ENCODE results near the gene C1QTNF5. TPM values are rescaled to one million over a fixed set of nuclear protein-coding genes. Genes with fewer than 3 reads are reported as not detected.

Gene C1QTNF5
- total RNA-seq, 2 experiments from 2014 or later: not detected

- Mint-ChIP-seq H3K9me3 (no peaks in the 10 kb centered on the region), H3K4me3 (peak overlapping the region; percentile 60)
Observed at GRCh38 chr11:119306373-119306890, 34.3 kb downstream of the C1QTNF5 start.

DNA sequence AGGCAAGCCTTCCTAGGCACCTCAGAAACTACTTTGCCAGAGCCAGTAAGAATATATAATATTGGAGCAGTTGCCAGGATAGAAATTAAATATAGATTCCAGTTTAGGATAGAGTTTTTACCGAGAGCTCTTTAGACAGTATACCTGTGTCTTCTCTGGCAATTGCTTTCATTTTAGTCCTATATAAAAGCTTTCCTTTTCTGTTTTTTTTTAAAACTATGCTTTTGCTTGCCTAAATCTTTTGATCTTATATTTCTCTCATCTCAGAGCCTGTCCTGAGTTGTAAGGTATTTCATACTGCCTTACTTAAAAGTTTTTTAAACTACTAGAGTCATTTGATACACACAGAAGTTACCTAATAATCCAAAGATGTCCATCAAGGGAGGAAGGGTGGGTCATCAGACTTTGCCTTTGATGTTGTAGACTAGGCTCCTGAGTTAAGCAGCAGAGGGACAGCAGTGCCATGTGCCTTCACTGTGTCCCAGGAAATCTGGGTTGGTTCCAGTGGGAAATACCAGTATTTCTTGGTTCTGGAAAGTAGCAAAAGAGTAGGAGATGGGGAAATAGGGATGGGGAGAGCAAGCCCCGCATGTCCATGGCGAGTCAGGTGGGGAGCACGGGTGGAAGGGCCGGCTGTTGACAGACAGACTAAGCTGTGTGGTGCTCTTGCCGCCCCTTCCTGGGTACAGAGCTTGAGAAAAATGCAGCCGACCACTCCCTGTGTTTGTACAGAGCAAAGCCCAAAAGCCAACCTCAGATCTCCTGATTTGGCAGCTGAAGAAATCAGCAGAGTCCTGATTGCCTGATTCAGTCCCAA is 34.9 kb downstream of the C1QTNF5 start:
- no peaks in the 10 kb centered on the region for H3K9me3 Mint-ChIP-seq
- DNase-seq: no peak
- peak overlapping the region; percentile 60 for H3K4me3 Mint-ChIP-seq
- intact Hi-C loops (cut with micrococcal nuclease): loop anchor here (1.0 to 2.0 kb wide), 4 partner anchors 16 to 43 kb away; partner anchors contain the start of gene RNF26
- peak overlapping the region; percentile 93 for H3K27ac Mint-ChIP-seq
- H3K4me1 Mint-ChIP-seq (ENCODE audit: low read depth): peaks cover 32% of the 10 kb centered on the region
- peaks cover 19% of the 10 kb centered on the region for H3K36me3 Mint-ChIP-seq (ENCODE audit: low read depth)
- CTCF ChIA-PET: interaction anchor here (0.6 to 6.2 kb wide), 8 partner anchors 11 to 169 kb away, joined by 3 to 46 read pairs (median 4); partner anchors contain the start of gene MCAM
- no peaks in the 10 kb centered on the region for H3K27me3 Mint-ChIP-seq (ENCODE audit: low read depth)

More at GRCh38 chr11:119306373-119306890, 34.3 kb downstream of the C1QTNF5 start:
- CTCF ChIA-PET: interaction anchor here (1.2 to 6.2 kb wide), 5 partner anchors 10 to 45 kb away, joined by 3 to 46 read pairs (median 15); partner anchors contain the start of gene MCAM
- peaks cover 32% of the 10 kb centered on the region for H3K4me1 Mint-ChIP-seq (ENCODE audit: low read depth)
- H3K27ac Mint-ChIP-seq: peak overlapping the region; percentile 93
- DNase-seq: peak; percentile 74
- intact Hi-C loops (cut with micrococcal nuclease): loop anchor here (1.0 to 2.0 kb wide), 3 partner anchors 15 to 40 kb away; partner anchors contain the start of gene RNF26
- peaks cover 15% of the 10 kb centered on the region for H3K36me3 Mint-ChIP-seq (ENCODE audit: low read depth)
- H3K27me3 Mint-ChIP-seq (ENCODE audit: low read depth): no peaks in the 10 kb centered on the region

GRCh38 chr11:119303227-119303718 is 37.4 kb downstream of the C1QTNF5 start:
- Mint-ChIP-seq H3K4me3 (no peak overlapping the region), H3K27ac (no peak overlapping the region), H3K36me3 (ENCODE audit: low read depth) (peaks cover 20% of the 10 kb centered on the region), H3K27me3 (ENCODE audit: low read depth) (no peaks in the 10 kb centered on the region), H3K4me1 (ENCODE audit: low read depth) (peaks cover 30% of the 10 kb centered on the region), H3K9me3 (no peaks in the 10 kb centered on the region)
- intact Hi-C loops (cut with micrococcal nuclease): no loop called here
- DNase-seq: no peak
- CTCF ChIA-PET: interaction anchor here (0.5 to 2.0 kb wide), 6 partner anchors 19 to 98 kb away, joined by 3 to 8 read pairs (median 4); partner anchors contain the start of gene CBL

- intact Hi-C loops (cut with micrococcal nuclease): no loop called here
- H3K27me3 Mint-ChIP-seq (ENCODE audit: low read depth): no peaks in the 10 kb centered on the region
- DNase-seq: no peak
- no peaks in the 10 kb centered on the region for H3K9me3 Mint-ChIP-seq
- H3K4me3 Mint-ChIP-seq: no peak overlapping the region
- H3K27ac Mint-ChIP-seq: no peak overlapping the region
- H3K4me1 Mint-ChIP-seq (ENCODE audit: low read depth): peaks cover 10% of the 10 kb centered on the region
- CTCF ChIA-PET: interaction anchor here (0.6 to 1.1 kb wide), 3 partner anchors 22 to 136 kb away, joined by 3 to 4 read pairs (median 3); no protein-coding TSS in a partner anchor
- H3K36me3 Mint-ChIP-seq (ENCODE audit: low read depth): peaks cover 28% of the 10 kb centered on the region
Observed at GRCh38 chr11:119300198-119300964, 40.3 kb downstream of the C1QTNF5 start.

DNA sequence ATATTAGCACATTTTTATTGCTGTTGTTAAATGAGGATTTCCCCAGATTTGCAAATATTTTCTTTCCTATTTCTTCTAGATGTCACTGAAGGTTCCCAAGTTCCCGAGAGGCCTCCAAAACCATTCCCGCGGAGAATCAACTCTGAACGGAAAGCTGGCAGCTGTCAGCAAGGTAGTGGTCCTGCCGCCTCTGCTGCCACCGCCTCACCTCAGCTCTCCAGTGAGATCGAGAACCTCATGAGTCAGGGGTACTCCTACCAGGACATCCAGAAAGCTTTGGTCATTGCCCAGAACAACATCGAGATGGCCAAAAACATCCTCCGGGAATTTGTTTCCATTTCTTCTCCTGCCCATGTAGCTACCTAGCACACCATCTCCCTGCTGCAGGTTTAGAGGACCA is 41.3 kb downstream of the C1QTNF5 start:
- H3K4me3 Mint-ChIP-seq: no peak overlapping the region
- H3K4me1 Mint-ChIP-seq (ENCODE audit: low read depth): peaks cover 3% of the 10 kb centered on the region
- no peaks in the 10 kb centered on the region for H3K27me3 Mint-ChIP-seq (ENCODE audit: low read depth)
- H3K27ac Mint-ChIP-seq: no peak overlapping the region
- intact Hi-C loops (cut with micrococcal nuclease): no loop called here
- CTCF ChIA-PET: interaction anchor here (0.7 kb wide), 1 partner anchor 40 kb away, joined by 3 read pairs; no protein-coding TSS in a partner anchor
- peaks cover 28% of the 10 kb centered on the region for H3K36me3 Mint-ChIP-seq (ENCODE audit: low read depth)
- no peak for DNase-seq
- H3K9me3 Mint-ChIP-seq: no peaks in the 10 kb centered on the region

- Mint-ChIP-seq H3K27ac (no peak overlapping the region), H3K4me3 (no peak overlapping the region), H3K27me3 (ENCODE audit: low read depth) (no peaks in the 10 kb centered on the region), H3K4me1 (ENCODE audit: low read depth) (no peaks in the 10 kb centered on the region), H3K36me3 (ENCODE audit: low read depth) (peaks cover 26% of the 10 kb centered on the region), H3K9me3 (no peaks in the 10 kb centered on the region)
- no peak for DNase-seq
- intact Hi-C loops (cut with micrococcal nuclease): no loop called here
- CTCF ChIA-PET: interaction anchor here (0.7 kb wide), 1 partner anchor 39 kb away, joined by 3 read pairs; no protein-coding TSS in a partner anchor
Observed at GRCh38 chr11:119298726-119299125, 42.0 kb downstream of the C1QTNF5 start.

DNA sequence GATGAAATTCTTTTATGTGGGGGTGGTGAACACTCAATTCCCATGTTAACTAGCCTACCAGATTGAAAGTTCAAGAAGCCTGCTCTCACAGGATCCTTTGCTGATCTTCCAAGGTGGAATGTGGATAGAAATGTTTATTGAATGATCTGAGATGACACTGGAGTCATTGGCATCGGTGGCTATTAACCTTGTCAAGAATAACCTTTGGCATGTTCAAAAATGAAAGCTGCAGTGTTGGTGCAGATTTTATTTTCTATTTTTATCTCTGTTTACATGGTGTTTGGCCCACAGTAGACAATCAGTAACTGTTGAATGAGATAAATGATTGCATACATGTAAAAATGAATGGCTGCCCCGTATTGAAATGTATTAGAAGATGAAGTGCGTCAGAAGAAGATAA is 42.7 kb downstream of the C1QTNF5 start:
- intact Hi-C loops (cut with micrococcal nuclease): no loop called here
- DNase-seq: no peak
- peaks cover 19% of the 10 kb centered on the region for H3K36me3 Mint-ChIP-seq (ENCODE audit: low read depth)
- CTCF ChIA-PET: interaction anchor here (1.6 kb wide), 1 partner anchor 26 kb away, joined by 6 read pairs; no protein-coding TSS in a partner anchor
- no peaks in the 10 kb centered on the region for H3K27me3 Mint-ChIP-seq (ENCODE audit: low read depth)
- H3K4me1 Mint-ChIP-seq (ENCODE audit: low read depth): no peaks in the 10 kb centered on the region
- H3K9me3 Mint-ChIP-seq: no peaks in the 10 kb centered on the region
- no peak overlapping the region for H3K27ac Mint-ChIP-seq
- H3K4me3 Mint-ChIP-seq: no peak overlapping the region

DNA sequence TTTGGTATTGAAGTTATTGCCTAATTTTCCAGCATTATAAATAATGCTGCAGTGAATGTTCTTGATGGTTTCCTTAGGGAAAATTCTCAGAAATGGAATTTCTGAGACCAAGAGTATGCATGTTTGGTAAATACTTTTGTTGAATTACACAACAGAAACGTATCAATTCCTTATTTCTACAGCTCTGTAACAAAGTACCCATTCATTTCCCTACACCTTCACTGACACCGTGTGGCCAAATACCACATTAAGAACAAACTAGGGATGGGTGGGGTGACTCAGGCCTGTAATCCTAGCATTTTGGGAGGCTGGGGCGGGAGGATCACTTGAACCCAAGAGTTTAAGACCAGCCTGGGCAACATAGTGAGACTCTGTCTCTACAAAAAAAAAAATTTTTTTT is 45.5 kb downstream of the C1QTNF5 start:
- intact Hi-C loops (cut with micrococcal nuclease): no loop called here
- Mint-ChIP-seq H3K4me1 (ENCODE audit: low read depth) (no peaks in the 10 kb centered on the region), H3K4me3 (no peak overlapping the region)

DNA sequence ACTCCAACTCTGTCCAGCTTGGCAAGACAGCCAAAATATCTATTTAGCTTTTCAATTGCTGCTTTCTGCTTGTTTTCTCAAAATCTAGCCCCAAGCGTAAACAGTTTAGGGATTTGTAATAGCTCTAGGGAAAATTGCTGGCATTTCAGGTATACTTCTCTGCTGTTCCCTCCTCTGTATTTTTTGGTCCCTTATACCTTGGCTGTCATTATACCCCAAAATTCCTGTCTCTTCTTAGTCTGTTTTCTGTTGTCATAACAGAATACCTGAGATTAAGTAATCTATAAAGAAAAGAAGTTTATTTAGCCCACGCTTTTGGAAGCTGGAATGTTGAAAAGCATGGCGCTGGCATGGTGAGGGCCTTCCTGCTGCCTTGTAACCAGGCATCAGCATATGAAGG is 47.2 kb downstream of the C1QTNF5 start:
- H3K9me3 Mint-ChIP-seq: peaks cover 2% of the 10 kb centered on the region
- H3K4me1 Mint-ChIP-seq (ENCODE audit: low read depth): no peaks in the 10 kb centered on the region
- intact Hi-C loops (cut with micrococcal nuclease): no loop called here
- DNase-seq: no peak
- H3K27me3 Mint-ChIP-seq (ENCODE audit: low read depth): no peaks in the 10 kb centered on the region
- no peak overlapping the region for H3K4me3 Mint-ChIP-seq
- peaks cover 22% of the 10 kb centered on the region for H3K36me3 Mint-ChIP-seq (ENCODE audit: low read depth)
- CTCF ChIA-PET: interaction anchor here (2.4 kb wide), 1 partner anchor 30 kb away, joined by 9 read pairs; no protein-coding TSS in a partner anchor
- no peak overlapping the region for H3K27ac Mint-ChIP-seq

More for the DNA sequence above, 45.5 kb downstream of the C1QTNF5 start:
- Mint-ChIP-seq H3K36me3 (ENCODE audit: low read depth) (peaks cover 21% of the 10 kb centered on the region), H3K27ac (no peak overlapping the region), H3K27me3 (ENCODE audit: low read depth) (no peaks in the 10 kb centered on the region), H3K9me3 (peaks cover 2% of the 10 kb centered on the region)
- DNase-seq: no peak
- CTCF ChIA-PET: no interaction called here

GRCh38 chr11:119290894-119291497 is 49.7 kb downstream of the C1QTNF5 start:
- Mint-ChIP-seq H3K4me1 (ENCODE audit: low read depth) (no peaks in the 10 kb centered on the region), H3K9me3 (peaks cover 2% of the 10 kb centered on the region), H3K36me3 (ENCODE audit: low read depth) (peaks cover 14% of the 10 kb centered on the region), H3K4me3 (no peak overlapping the region), H3K27me3 (ENCODE audit: low read depth) (no peaks in the 10 kb centered on the region), H3K27ac (no peak overlapping the region)
- DNase-seq: no peak
- intact Hi-C loops (cut with micrococcal nuclease): no loop called here
- CTCF ChIA-PET: interaction anchor here (0.8 to 1.5 kb wide), 4 partner anchors 8 to 47 kb away, joined by 3 to 6 read pairs (median 4); no protein-coding TSS in a partner anchor
